HepG2 (cell line): Measurements from ENCODE around the gene BOLA3. TPM values are rescaled to one million over a fixed set of nuclear protein-coding genes. Genes with fewer than 3 reads are reported as not detected.

Experiments
- CBX1 ChIP-seq: IDR thresholded peaks from one replicate; pipeline ENCODE4 v1.6.1; 2016; ENCODE audit warnings: antibody characterized with exemption, low read depth
- HES4 ChIP-seq: sonication (generic); formaldehyde crosslinking; IDR thresholded peaks from 2 replicates; pipeline ENCODE4 v1.9.0; 2021; ENCODE audit warnings: mild to moderate bottlenecking, missing genetic modification reagents, borderline replicate concordance
- HNF4A ChIP-seq: sonication (generic); formaldehyde crosslinking; IDR thresholded peaks from 2 replicates; pipeline ENCODE4 v1.4.0; 2020; ENCODE audit warnings: missing genetic modification reagents
- HNF4G ChIP-seq, 2 experiments: sonication (generic) in 1 of 2; formaldehyde crosslinking in 1 of 2; IDR thresholded peaks; 2 replicates each; pipeline versions ENCODE4 v1.4.0 to v1.6.1; 2011 to 2020; ENCODE audit warnings: borderline replicate concordance in 2 of 2, low read depth in 2 of 2, mild to moderate bottlenecking in 2 of 2, low read length in 1 of 2, missing genetic modification reagents in 1 of 2, moderate library complexity in 1 of 2
- IRF1 ChIP-seq: sonication (generic); formaldehyde crosslinking; IDR thresholded peaks from 2 replicates; pipeline ENCODE4 v1.4.0; 2020; ENCODE audit warnings: low read depth, mild to moderate bottlenecking, missing genetic modification reagents
- RCOR2 ChIP-seq: IDR thresholded peaks from 2 replicates; pipeline ENCODE4 v1.6.1; 2016; ENCODE audit warnings: missing biosample characterization, missing genetic modification reagents
- RFXANK ChIP-seq: IDR thresholded peaks from 2 replicates; pipeline ENCODE4 v1.6.1; 2016
- SMAD3 ChIP-seq: sonication (generic); formaldehyde crosslinking; IDR thresholded peaks from 2 replicates; pipeline ENCODE4 v1.4.0; 2020; ENCODE audit warnings: missing genetic modification reagents
- TBX2 ChIP-seq: sonication (generic); formaldehyde crosslinking; IDR thresholded peaks from 2 replicates; pipeline ENCODE4 v1.5.0; 2020; ENCODE audit warnings: missing genetic modification reagents, mild to moderate bottlenecking, borderline replicate concordance
- TMF1 ChIP-seq: sonication (generic); formaldehyde crosslinking; IDR thresholded peaks from 2 replicates; pipeline ENCODE4 v1.8.1; 2022; ENCODE audit warnings: low read depth, missing genetic modification reagents
- ZFP37 ChIP-seq: sonication (generic); formaldehyde crosslinking; IDR thresholded peaks from 2 replicates; pipeline ENCODE4 v1.4.0; 2020; ENCODE audit warnings: missing genetic modification reagents, borderline replicate concordance
- ZMYM3 ChIP-seq: sonication (generic); formaldehyde crosslinking; IDR thresholded peaks from 2 replicates; pipeline ENCODE4 v1.5.1; 2020; ENCODE audit warnings: mild to moderate bottlenecking, missing genetic modification reagents
- ZNF138 ChIP-seq: sonication (generic); formaldehyde crosslinking; IDR thresholded peaks from 2 replicates; pipeline ENCODE4 v1.5.0; 2020; ENCODE audit warnings: mild to moderate bottlenecking, low read depth, missing genetic modification reagents
- ZNF234 ChIP-seq: sonication (generic); formaldehyde crosslinking; conservative IDR thresholded peaks from 2 replicates; pipeline ENCODE4 v1.5.1; 2020; ENCODE audit warnings: mild to moderate bottlenecking, missing genetic modification reagents
- ZNF362 ChIP-seq: sonication (generic); formaldehyde crosslinking; IDR thresholded peaks from 2 replicates; pipeline ENCODE4 v1.4.0; 2020; ENCODE audit warnings: missing genetic modification reagents, mild to moderate bottlenecking, borderline replicate concordance
- ZNF547 ChIP-seq: sonication (generic); formaldehyde crosslinking; IDR thresholded peaks from 2 replicates; pipeline ENCODE4 v1.5.1; 2020; ENCODE audit warnings: mild to moderate bottlenecking, missing genetic modification reagents
- ZNF629 ChIP-seq: sonication (generic); formaldehyde crosslinking; conservative IDR thresholded peaks from 2 replicates; pipeline ENCODE4 v1.5.0; 2020; ENCODE audit warnings: missing genetic modification reagents
- ZNF670 ChIP-seq: sonication (generic); formaldehyde crosslinking; IDR thresholded peaks from 2 replicates; pipeline ENCODE4 v1.8.0; 2022; ENCODE audit warnings: mild to moderate bottlenecking, missing genetic modification reagents, borderline replicate concordance
- ZNF891 ChIP-seq: sonication (generic); formaldehyde crosslinking; IDR thresholded peaks from 2 replicates; pipeline ENCODE4 v1.5.0; 2020; ENCODE audit warnings: mild to moderate bottlenecking, missing genetic modification reagents
- polyA plus RNA-seq, 8 experiments: library from polyadenylated mRNA; depleted of rRNA in 3 of 8; stranded (reverse) in 7 of 8; unstranded in 1 of 8; fragments of >200 nt; fragmentation: Illumina TruSeq in 4 of 8; extraction: Trizol in 4 of 8; gene quantifications; 2 replicates each; pipeline versions ENCODE4 v1.2.1 to v1.2.3, GENCODE V29; 2011 to 2016; ENCODE audit warnings: low read depth in 4 of 8, missing spikeins in 1 of 8, mixed read lengths in 1 of 8; ENCODE audit not compliant: insufficient read depth in 1 of 8
- total RNA-seq, 5 experiments: library from RNA; depleted of rRNA; stranded (reverse); fragments of >200 nt; fragmentation: Illumina TruSeq; extraction: Trizol; gene quantifications; 2 replicates each; pipeline ENCODE4 v1.2.3, GENCODE V29; 2016; ENCODE audit warnings: low read depth in 1 of 5
- TF ChIP-seq, protein P1 (sequence below): sonication (generic); formaldehyde crosslinking; IDR thresholded peaks from 2 replicates; pipeline ENCODE4 v1.4.0; 2020; ENCODE audit warnings: missing genetic modification reagents
- TF ChIP-seq, protein P2 (sequence below): sonication (generic); formaldehyde crosslinking; IDR thresholded peaks from 2 replicates; pipeline ENCODE4 v1.5.0; 2020; ENCODE audit warnings: mild to moderate bottlenecking, missing genetic modification reagents, borderline replicate concordance
- TF ChIP-seq, protein P3 (sequence below): IDR thresholded peaks from 2 replicates; pipeline ENCODE4 v1.6.1; 2016; ENCODE audit warnings: missing compliant biosample characterization, missing genetic modification reagents, borderline replicate concordance

BOLA3 gene
- total and polyA plus RNA-seq, 2 of the 13 experiments (the other 11 are each of a cell fraction or from before 2014, with no cell fraction given) = 89.7 to 170 TPM

GRCh38 chr2:74179063-74179865 lies 31.6 kb upstream of the BOLA3 start (continued):
- TF ChIP-seq TBX2 = peak; percentile 6; the same call in 1 of the 2 replicates
- peak; percentile 76; the same call in 1 of the 2 replicates for TF ChIP-seq ZNF362
- TF ChIP-seq ZFP37 = 0 out of 2 replicates have a peak, but pooled peaks have one; percentile 16
- TF ChIP-seq ZNF629 (CRISPR knock-in tag) = 0 out of 2 replicates have a peak, but pooled peaks have one; percentile 5
- TF ChIP-seq ZMYM3 (CRISPR knock-in tag) = peak; percentile 95
- peak; percentile 40; the same call in 1 of the 2 replicates for TF ChIP-seq HNF4G (IDR thresholded peaks at IDR 0.05; ENCODE audit: borderline replicate concordance, low read depth, low read length)
- no peak; the same call in 1 of the 2 replicates for TF ChIP-seq HNF4G (CRISPR knock-in tag; IDR thresholded peaks at IDR 0.05; ENCODE audit: borderline replicate concordance, low read depth)
- no peak for TF ChIP-seq ZNF891 (CRISPR knock-in tag)
- no peak for TF ChIP-seq ZNF138 (CRISPR knock-in tag)
- TF ChIP-seq SMAD3 (CRISPR knock-in tag) = 0 out of 2 replicates have a peak, but pooled peaks have one; percentile 13
- peak; percentile 14; the same call in 1 of the 2 replicates for TF ChIP-seq HES4
- TF ChIP-seq, protein P1, sequence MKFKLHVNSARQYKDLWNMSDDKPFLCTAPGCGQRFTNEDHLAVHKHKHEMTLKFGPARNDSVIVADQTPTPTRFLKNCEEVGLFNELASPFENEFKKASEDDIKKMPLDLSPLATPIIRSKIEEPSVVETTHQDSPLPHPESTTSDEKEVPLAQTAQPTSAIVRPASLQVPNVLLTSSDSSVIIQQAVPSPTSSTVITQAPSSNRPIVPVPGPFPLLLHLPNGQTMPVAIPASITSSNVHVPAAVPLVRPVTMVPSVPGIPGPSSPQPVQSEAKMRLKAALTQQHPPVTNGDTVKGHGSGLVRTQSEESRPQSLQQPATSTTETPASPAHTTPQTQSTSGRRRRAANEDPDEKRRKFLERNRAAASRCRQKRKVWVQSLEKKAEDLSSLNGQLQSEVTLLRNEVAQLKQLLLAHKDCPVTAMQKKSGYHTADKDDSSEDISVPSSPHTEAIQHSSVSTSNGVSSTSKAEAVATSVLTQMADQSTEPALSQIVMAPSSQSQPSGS (CRISPR knock-in tag) = no peak
- no peak for TF ChIP-seq ZNF234 (CRISPR knock-in tag)
- TF ChIP-seq, protein P2, sequence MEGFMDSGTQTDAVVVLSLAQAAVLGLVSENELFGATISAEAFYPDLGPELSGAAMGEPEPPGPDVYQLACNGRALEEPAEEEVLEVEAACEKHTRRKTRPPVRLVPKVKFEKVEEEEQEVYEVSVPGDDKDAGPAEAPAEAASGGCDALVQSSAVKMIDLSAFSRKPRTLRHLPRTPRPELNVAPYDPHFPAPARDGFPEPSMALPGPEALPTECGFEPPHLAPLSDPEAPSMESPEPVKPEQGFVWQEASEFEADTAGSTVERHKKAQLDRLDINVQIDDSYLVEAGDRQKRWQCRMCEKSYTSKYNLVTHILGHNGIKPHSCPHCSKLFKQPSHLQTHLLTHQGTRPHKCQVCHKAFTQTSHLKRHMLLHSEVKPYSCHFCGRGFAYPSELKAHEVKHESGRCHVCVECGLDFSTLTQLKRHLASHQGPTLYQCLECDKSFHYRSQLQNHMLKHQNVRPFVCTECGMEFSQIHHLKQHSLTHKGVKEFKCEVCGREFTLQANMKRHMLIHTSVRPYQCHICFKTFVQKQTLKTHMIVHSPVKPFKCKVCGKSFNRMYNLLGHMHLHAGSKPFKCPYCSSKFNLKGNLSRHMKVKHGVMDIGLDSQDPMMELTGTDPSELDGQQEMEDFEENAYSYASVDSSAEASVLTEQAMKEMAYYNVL = peak; percentile 47; the same call in 1 of the 2 replicates
- TF ChIP-seq ZNF670 (CRISPR knock-in tag) = peak; percentile 52; the same call in 1 of the 2 replicates
- peak; percentile 54 for TF ChIP-seq HNF4A
- TF ChIP-seq ZNF547 = peak; percentile 13; the same call in 1 of the 2 replicates
- TF ChIP-seq RCOR2 = peak; percentile 25; the same call in 1 of the 2 replicates
- TF ChIP-seq, protein P3, sequence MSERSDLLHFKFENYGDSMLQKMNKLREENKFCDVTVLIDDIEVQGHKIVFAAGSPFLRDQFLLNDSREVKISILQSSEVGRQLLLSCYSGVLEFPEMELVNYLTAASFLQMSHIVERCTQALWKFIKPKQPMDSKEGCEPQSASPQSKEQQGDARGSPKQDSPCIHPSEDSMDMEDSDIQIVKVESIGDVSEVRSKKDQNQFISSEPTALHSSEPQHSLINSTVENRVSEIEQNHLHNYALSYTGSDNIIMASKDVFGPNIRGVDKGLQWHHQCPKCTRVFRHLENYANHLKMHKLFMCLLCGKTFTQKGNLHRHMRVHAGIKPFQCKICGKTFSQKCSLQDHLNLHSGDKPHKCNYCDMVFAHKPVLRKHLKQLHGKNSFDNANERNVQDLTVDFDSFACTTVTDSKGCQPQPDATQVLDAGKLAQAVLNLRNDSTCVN (CRISPR knock-in tag) = 0 out of 2 replicates have a peak, but pooled peaks have one; percentile 2
- no peak for TF ChIP-seq IRF1 (CRISPR knock-in tag)
- 0 out of 2 replicates have a peak, but pooled peaks have one; percentile 14 for TF ChIP-seq RFXANK (CRISPR knock-in tag)
- TF ChIP-seq TMF1 = no peak
- TF ChIP-seq CBX1 = peak; percentile 21
